HG03045 (cell line): Measurements from ENCODE around the gene FXYD5.

ENCODE experiments used
- ATAC-seq: cut with Tn5 transposase; IDR thresholded peaks from one replicate; pipeline ENCODE4 v1.9.1; 2021; ENCODE audit warnings: mild to moderate bottlenecking, moderate library complexity; ENCODE audit not compliant: unreplicated experiment

The FXYD5 gene

GRCh38 chr19:35211545-35212230 is 57.2 kb downstream of the FXYD5 start:
- ATAC-seq, result no peak

DNA sequence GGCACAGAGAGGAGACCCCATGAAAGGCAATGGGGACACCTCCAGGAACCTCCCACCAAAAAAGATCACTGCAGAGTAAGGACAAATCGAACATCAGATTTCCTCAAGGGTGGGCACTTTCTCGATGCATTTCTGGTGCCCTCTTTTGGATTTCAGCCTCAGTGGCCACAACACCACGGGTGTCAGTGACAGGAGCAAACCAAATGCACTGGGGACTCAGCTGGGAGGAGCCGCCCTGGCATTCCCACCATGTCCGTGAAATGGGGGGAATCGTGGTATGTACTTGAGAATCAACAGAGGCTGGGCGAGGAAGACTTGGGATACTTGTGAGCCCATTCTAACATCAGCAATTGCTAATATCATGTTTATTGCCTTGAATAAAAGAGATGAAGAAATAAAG is 57.7 kb downstream of the FXYD5 start:
- no peak for ATAC-seq

GRCh38 chr19:35213663-35214632 is 59.4 kb downstream of the FXYD5 start:
- ATAC-seq, result no peak

DNA sequence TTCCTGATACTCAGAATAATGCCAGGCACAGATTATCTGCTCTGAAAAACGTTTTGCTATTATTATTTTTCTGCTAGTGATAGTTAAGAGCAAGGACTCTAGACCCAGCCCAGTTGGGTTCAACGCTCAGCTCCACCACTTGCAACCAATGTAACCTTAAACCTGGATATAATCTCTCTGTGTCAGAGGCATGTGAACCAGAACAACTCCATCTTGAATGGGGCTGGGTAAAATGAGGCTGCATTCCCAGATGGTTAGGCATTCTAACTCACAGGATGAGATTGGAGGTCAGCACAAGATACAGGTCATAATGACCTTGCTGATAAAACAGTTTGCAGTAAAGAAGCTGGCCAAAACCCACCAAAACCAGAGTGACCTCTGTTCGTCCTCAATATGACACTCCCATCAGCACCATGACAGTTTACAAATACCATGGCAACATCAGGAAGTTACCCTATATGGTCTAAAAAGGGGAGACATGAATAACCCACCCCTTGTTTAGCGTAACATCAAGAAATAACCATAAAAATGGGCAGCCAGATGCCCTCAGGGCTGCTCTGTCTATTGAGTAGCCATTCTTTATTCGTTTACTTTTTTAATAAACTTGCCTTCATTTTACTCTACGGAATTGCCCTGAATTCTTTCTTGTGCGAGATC is 60.4 kb downstream of the FXYD5 start:
- no peak for ATAC-seq

DNA sequence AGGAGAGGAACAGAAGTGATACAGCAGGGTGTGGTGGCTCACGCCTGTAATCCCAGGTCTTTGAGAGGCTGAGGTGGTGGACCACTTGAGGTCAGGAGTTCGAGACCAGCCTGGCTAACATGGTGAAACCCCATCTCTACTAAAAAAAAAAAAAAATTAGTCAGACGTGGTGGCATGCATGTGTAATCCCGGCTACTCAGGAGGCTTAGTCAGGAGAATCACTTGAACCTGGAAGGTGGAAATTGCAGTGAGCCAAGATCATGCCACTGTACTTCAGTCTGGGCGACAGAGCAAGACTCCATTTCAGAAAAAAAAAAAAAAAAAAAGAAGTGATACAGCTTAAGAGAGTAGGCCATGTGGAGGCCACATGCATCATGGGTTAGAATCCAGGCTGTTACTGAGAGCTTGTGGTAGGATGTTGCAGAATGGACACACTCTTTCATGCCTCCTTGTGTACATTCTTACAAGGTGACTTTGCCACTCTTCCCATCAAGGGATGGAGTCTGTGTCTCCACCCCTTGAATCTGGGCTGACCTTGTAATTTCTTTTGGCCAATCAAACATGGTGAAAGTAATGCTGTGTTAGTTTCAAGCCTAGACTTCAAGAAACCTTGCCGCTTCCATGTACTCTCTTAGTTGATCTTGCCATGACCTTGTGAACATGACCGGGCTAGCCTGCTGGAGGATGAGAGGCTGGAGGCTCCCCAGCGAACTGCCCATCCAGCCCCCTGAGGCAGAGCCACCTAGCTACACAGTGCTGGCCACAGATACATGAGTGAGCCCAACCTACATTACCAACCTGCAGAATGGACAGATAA is 61.7 kb downstream of the FXYD5 start:
- ATAC-seq, result no peak

GRCh38 chr19:35216833-35217648 is 62.5 kb downstream of the FXYD5 start:
- no peak for ATAC-seq

- ATAC-seq, result no peak
Observed at GRCh38 chr19:35217649-35217990, 63.1 kb downstream of the FXYD5 start.

GRCh38 chr19:35219008-35219407 is 64.5 kb downstream of the FXYD5 start:
- ATAC-seq, result no peak
